IMR-90 (cell line): Measurements from ENCODE around the gene SYNPO. TPM values are rescaled to one million over a fixed set of nuclear protein-coding genes. Genes with fewer than 3 reads are reported as not detected.
A peak's percentile ranks its signal among the peaks of the same experiment; 100 is the strongest.

Experiments used
- ATAC-seq: fragments of 200-7000 bp; cut with Tn5 transposase; 2 replicates; pipeline ENCODE4 v1.9.1; 2020; ENCODE audit warnings: low read depth, mild to moderate bottlenecking, moderate library complexity
- BruUV-seq: library from RNA; stranded (reverse); fragments of 400-500 nt; replicated peaks from 2 replicates; lab custom pipeline; 2021; lab: Mats Ljungman, UMichigan
- CTCF ChIA-PET: fragments of 300-600 bp; formaldehyde crosslinking; extraction: SDS; loops from one replicate; lab custom pipeline; 2021; ENCODE audit warnings: antibody characterized with exemption; lab: Yijun Ruan, JAX
- POLR2A ChIA-PET: fragments of 300-600 bp; sonication (Branson Sonifier 250); formaldehyde crosslinking; loops from one replicate; lab custom pipeline; 2022; ENCODE audit warnings: antibody characterized with exemption; ENCODE audit not compliant: unreplicated experiment; lab: Charles Lee
- DNase-seq: peaks from one replicate; pipeline ENCODE4 v3.0.0; 2013
- H2AFZ ChIP-seq: replicated peaks from 2 replicates; pipeline ENCODE3; 2013; ENCODE audit warnings: low read length, mild to moderate bottlenecking; ENCODE audit not compliant: poor library complexity
- H2AK5ac ChIP-seq: 2 replicates; pipeline ENCODE4 v1.6.1; 2013; ENCODE audit warnings: low read depth, low read length, inconsistent platforms
- H2AK9ac ChIP-seq: replicated peaks from 2 replicates; pipeline ENCODE3; 2013; ENCODE audit warnings: mild to moderate bottlenecking, low read depth, low read length, moderate library complexity; ENCODE audit not compliant: poor library complexity
- H2BK120ac ChIP-seq: 2 replicates; pipeline ENCODE4 v1.6.1; 2013; ENCODE audit warnings: low read depth, low read length, inconsistent platforms
- H2BK15ac ChIP-seq: 3 replicates; pipeline ENCODE4 v1.6.1; 2013; ENCODE audit warnings: low read depth, low read length, inconsistent platforms
- H2BK20ac ChIP-seq: 2 replicates; pipeline ENCODE4 v1.6.1; 2013; ENCODE audit warnings: low read depth, mild to moderate bottlenecking, inconsistent platforms, low read length, moderate library complexity
- H2BK5ac ChIP-seq: 2 replicates; pipeline ENCODE4 v1.6.1; 2013; ENCODE audit warnings: mild to moderate bottlenecking, low read depth, low read length, inconsistent platforms; ENCODE audit not compliant: poor library complexity, severe bottlenecking
- H3K14ac ChIP-seq: replicated peaks from 2 replicates; pipeline ENCODE4 v1.6.1; 2013; ENCODE audit warnings: low read depth, low read length, inconsistent platforms
- H3K18ac ChIP-seq: 2 replicates; pipeline ENCODE4 v1.6.1; 2013; ENCODE audit warnings: low read depth, low read length, control low read depth
- H3K23ac ChIP-seq: 2 replicates; pipeline ENCODE4 v1.6.1; 2013; ENCODE audit warnings: low read depth, low read length, inconsistent platforms
- H3K27ac ChIP-seq: 2 replicates; pipeline ENCODE4 v1.5.1; 2013; ENCODE audit warnings: mild to moderate bottlenecking, control low read depth, low read length; ENCODE audit not compliant: insufficient read depth
- H3K27me3 ChIP-seq: 2 replicates; pipeline ENCODE4 v1.6.1; 2013; ENCODE audit warnings: low read length; ENCODE audit not compliant: control insufficient read depth, insufficient read depth
- H3K36me3 ChIP-seq: 2 replicates; pipeline ENCODE4 v1.6.1; 2013; ENCODE audit warnings: low read length, mixed read lengths; ENCODE audit not compliant: control insufficient read depth, insufficient read depth
- H3K4ac ChIP-seq: 2 replicates; pipeline ENCODE4 v1.6.1; 2013; ENCODE audit warnings: low read depth, low read length, inconsistent platforms
- H3K4me1 ChIP-seq: 2 replicates; pipeline ENCODE4 v1.6.1; 2013; ENCODE audit warnings: low read length, mixed read lengths; ENCODE audit not compliant: control insufficient read depth, insufficient read depth
- H3K4me2 ChIP-seq: 2 replicates; pipeline ENCODE4 v1.6.1; 2013; ENCODE audit warnings: low read depth, mild to moderate bottlenecking, control low read depth, low read length, moderate library complexity
- H3K4me3 ChIP-seq: 2 replicates; pipeline ENCODE4 v1.5.1; 2013; ENCODE audit warnings: low read depth, mild to moderate bottlenecking, control low read depth, low read length, moderate library complexity; ENCODE audit not compliant: insufficient read depth
- H3K56ac ChIP-seq: 2 replicates; pipeline ENCODE4 v1.6.1; 2013; ENCODE audit warnings: low read length, inconsistent platforms; ENCODE audit not compliant: insufficient read depth; ENCODE audit errors: extremely low read depth
- H3K79me1 ChIP-seq, 2 experiments: 2 replicates each; pipeline ENCODE4 v1.6.1; 2013; ENCODE audit warnings: low read length in 2 of 2, inconsistent platforms in 1 of 2, low read depth in 1 of 2
- H3K9ac ChIP-seq: 2 replicates; pipeline ENCODE4 v1.6.1; 2013; ENCODE audit warnings: low read depth, low read length, control low read depth
- H3K9me1 ChIP-seq: 2 replicates; pipeline ENCODE4 v1.6.1; 2013; ENCODE audit warnings: low read length, inconsistent platforms; ENCODE audit not compliant: insufficient read depth
- H3K9me3 ChIP-seq: 2 replicates; pipeline ENCODE4 v1.6.1; 2013; ENCODE audit warnings: low read length; ENCODE audit not compliant: control insufficient read depth, insufficient read depth
- H4K20me1 ChIP-seq: 2 replicates; pipeline ENCODE4 v1.6.1; 2013; ENCODE audit warnings: low read length, inconsistent platforms; ENCODE audit not compliant: insufficient read depth
- H4K5ac ChIP-seq: 2 replicates; pipeline ENCODE4 v1.6.1; 2013; ENCODE audit warnings: mild to moderate bottlenecking, low read depth, low read length, control low read depth
- H4K8ac ChIP-seq, 2 experiments: 2 replicates each; pipeline ENCODE4 v1.6.1; 2013; ENCODE audit warnings: low read depth in 2 of 2, low read length in 2 of 2, control low read depth in 1 of 2, inconsistent platforms in 1 of 2
- H4K91ac ChIP-seq: 2 replicates; pipeline ENCODE4 v1.6.1; 2013; ENCODE audit warnings: low read depth, low read length, inconsistent platforms; ENCODE audit not compliant: insufficient read depth
- MAZ ChIP-seq: IDR thresholded peaks from 2 replicates; pipeline ENCODE4 v1.6.1; 2012; ENCODE audit warnings: low read depth, mild to moderate bottlenecking, low read length, improper control_type of control experiment, moderate library complexity, borderline replicate concordance
- SMC3 ChIP-seq: fragments of 150-350 bp; IDR thresholded peaks from 2 replicates; pipeline ENCODE4 v1.6.1; 2016; ENCODE audit warnings: low read depth, mild to moderate bottlenecking, antibody characterized with exemption, low read length, moderate library complexity
- USF2 ChIP-seq: fragments of 150-350 bp; IDR thresholded peaks from 2 replicates; pipeline ENCODE4 v1.6.1; 2017; ENCODE audit warnings: mild to moderate bottlenecking, antibody characterized with exemption, low read length, low read depth
- WGBS, 2 experiments: methylation state at CpG; one replicate each; pipeline versions ENCODE4 v1.1.5 to v1.1.7; 2013; ENCODE audit warnings: missing lambda C conversion rate in 2 of 2; ENCODE audit not compliant: insufficient read length in 1 of 2; ENCODE audit errors: extremely low coverage in 2 of 2; 5-methylcytosine and 5-hydroxymethylcytosine counted together
- dilution Hi-C: fragments of 300-500 bp; cut with HindIII; formaldehyde crosslinking; loops from one replicate; pipeline ENCODE4 v1.14.3; 2018; ENCODE audit warnings: low sequenced_read_pairs; ENCODE audit not compliant: unreplicated experiment
- in situ Hi-C: fragments of 300-500 bp; cut with MboI; formaldehyde crosslinking; loops from 3 replicates; pipeline ENCODE4 v1.14.3; 2019; ENCODE audit warnings: low sequenced_read_pairs, inconsistent platforms, mixed read lengths
- intact Hi-C: fragments of 100-400 bp; cut with micrococcal nuclease; formaldehyde crosslinking; loops from 2 replicates; pipeline ENCODE4 v1.10.0; 2022
- polyA plus RNA-seq, 3 experiments: library from polyadenylated mRNA; depleted of rRNA; stranded (reverse); fragments of >200 nt; gene quantifications; 2 replicates each; pipeline ENCODE4 v1.2.3, GENCODE V29; 2012; ENCODE audit warnings: low replicate concordance in 1 of 3
- total RNA-seq: library from RNA; depleted of rRNA; stranded (reverse); fragments of >200 nt; gene quantifications from 2 replicates; pipeline ENCODE4 v1.2.3, GENCODE V29; 2012

Gene SYNPO
- total and polyA plus RNA-seq, 2 of the 4 experiments (the other 2 are of a cell fraction), result 3.0 to 24.8 TPM

GRCh38 chr5:150642567-150642927 is 2.1 kb downstream of the SYNPO start:
- peak overlapping the region; percentile 71 to 84; a peak in 3 of 4 replicates for H4K8ac ChIP-seq
- peak overlapping the region; percentile 93 for H2BK120ac ChIP-seq
- peak overlapping the region; percentile 50 for H3K4me3 ChIP-seq
- in situ Hi-C loops, result no loop called here
- ChIA-PET CTCF (interaction anchor here (0.6 kb wide), 2 partner anchors 11 to 58 kb away, joined by 3 read pairs; partner anchors contain the start of gene RBM22), POLR2A (interaction anchor here (0.6 to 0.8 kb wide), 2 partner anchors 11 to 47 kb away, joined by 3 to 4 read pairs; no protein-coding TSS in a partner anchor)
- H3K18ac ChIP-seq, result peak overlapping the region; percentile 72
- H2BK5ac ChIP-seq, result peak overlapping the region; percentile 86
- peaks cover 30% of the 10 kb centered on the region for H3K9me1 ChIP-seq
- DNase-seq, result peak; percentile 88
- peaks cover 24 to 57% of the 10 kb centered on the region in 2 experiments for H3K79me1 ChIP-seq
- peaks cover 3% of the 10 kb centered on the region for H3K36me3 ChIP-seq
- peak overlapping the region; percentile 94 for H3K23ac ChIP-seq
- dilution Hi-C loops, result no loop called here
- H3K27me3 ChIP-seq, result no peaks in the 10 kb centered on the region
- H4K91ac ChIP-seq, result peak overlapping the region; percentile 91
- H4K20me1 ChIP-seq, result peaks cover 33% of the 10 kb centered on the region
- WGBS, 2 experiments, result 0% methylated on average over 3 of the region's 5 CpGs; no CpG with 5 or more reads in 1 of the 2 experiments
- ATAC-seq, result peak; percentile 40
- peak overlapping the region; percentile 89 for H2AK5ac ChIP-seq
- intact Hi-C loops, result loop anchor here (5.0 kb wide), 1 partner anchor 170 kb away; no protein-coding TSS in a partner anchor
- H3K9ac ChIP-seq, result peak overlapping the region; percentile 81
- H3K4ac ChIP-seq, result peak overlapping the region; percentile 96
- H2BK15ac ChIP-seq, result peak overlapping the region; percentile 80; the same call in 2 of the 3 replicates
- peak overlapping the region; percentile 16 for H2AFZ ChIP-seq
- H3K27ac ChIP-seq, result peak overlapping the region; percentile 90
- H2AK9ac ChIP-seq, result peak overlapping the region; percentile 96
- H3K56ac ChIP-seq, result peak overlapping the region; percentile 77; the same call in 1 of the 2 replicates
- no TSS peak for BruUV-seq
- H2BK20ac ChIP-seq, result peak overlapping the region; percentile 97
- H3K4me2 ChIP-seq, result peak overlapping the region; percentile 80
- peak overlapping the region; percentile 98; the same call in 1 of the 2 replicates for H3K14ac ChIP-seq
- peak overlapping the region; percentile 46 for H4K5ac ChIP-seq
- peaks cover 48% of the 10 kb centered on the region for H3K4me1 ChIP-seq
- no peaks in the 10 kb centered on the region for H3K9me3 ChIP-seq
- TF ChIP-seq SMC3 (peak; percentile 17; the same call in 1 of the 2 replicates), MAZ (peak; percentile 65), USF2 (no peak)
